GM21447 (cell line): ENCODE results near the gene WBP2NL.

ENCODE experiments used
- ATAC-seq: cut with Tn5 transposase; IDR thresholded peaks from one replicate; pipeline ENCODE4 v1.9.1; 2021; ENCODE audit not compliant: unreplicated experiment

Gene WBP2NL

DNA sequence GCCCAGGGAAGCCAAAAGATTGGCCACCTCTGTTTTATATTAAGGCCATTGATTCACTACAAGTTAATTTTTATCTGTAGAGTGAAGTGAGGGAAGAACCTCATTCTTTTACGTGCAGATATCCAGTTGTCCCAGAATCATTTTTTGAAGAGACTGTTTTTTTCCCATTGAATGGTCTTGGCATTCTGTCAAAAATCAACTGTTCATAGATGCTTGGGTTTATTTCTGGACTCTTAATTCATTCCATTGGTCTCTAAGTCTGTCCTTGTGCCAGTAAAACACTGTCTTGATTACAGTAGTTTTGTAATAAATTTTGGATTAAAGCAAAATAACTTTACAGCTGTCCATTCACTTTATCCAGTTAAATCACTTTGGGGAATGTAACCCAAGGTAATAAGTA is 26.8 kb downstream of the WBP2NL start:
- no peak for ATAC-seq

DNA sequence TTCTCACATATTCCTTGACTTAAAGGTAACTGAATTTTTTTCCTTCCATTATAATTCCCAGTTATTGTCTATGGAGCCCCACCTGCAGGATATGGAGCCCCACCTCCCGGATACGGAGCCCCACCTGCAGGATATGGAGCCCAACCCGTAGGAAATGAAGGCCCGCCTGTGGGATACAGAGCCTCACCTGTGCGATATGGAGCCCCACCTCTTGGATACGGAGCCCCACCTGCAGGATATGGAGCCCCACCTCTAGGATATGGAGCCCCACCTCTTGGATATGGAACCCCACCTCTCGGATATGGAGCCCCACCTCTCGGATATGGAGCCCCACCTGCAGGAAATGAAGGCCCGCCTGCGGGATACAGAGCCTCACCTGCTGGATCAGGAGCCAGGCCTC is 28.1 kb downstream of the WBP2NL start:
- no peak for ATAC-seq

DNA sequence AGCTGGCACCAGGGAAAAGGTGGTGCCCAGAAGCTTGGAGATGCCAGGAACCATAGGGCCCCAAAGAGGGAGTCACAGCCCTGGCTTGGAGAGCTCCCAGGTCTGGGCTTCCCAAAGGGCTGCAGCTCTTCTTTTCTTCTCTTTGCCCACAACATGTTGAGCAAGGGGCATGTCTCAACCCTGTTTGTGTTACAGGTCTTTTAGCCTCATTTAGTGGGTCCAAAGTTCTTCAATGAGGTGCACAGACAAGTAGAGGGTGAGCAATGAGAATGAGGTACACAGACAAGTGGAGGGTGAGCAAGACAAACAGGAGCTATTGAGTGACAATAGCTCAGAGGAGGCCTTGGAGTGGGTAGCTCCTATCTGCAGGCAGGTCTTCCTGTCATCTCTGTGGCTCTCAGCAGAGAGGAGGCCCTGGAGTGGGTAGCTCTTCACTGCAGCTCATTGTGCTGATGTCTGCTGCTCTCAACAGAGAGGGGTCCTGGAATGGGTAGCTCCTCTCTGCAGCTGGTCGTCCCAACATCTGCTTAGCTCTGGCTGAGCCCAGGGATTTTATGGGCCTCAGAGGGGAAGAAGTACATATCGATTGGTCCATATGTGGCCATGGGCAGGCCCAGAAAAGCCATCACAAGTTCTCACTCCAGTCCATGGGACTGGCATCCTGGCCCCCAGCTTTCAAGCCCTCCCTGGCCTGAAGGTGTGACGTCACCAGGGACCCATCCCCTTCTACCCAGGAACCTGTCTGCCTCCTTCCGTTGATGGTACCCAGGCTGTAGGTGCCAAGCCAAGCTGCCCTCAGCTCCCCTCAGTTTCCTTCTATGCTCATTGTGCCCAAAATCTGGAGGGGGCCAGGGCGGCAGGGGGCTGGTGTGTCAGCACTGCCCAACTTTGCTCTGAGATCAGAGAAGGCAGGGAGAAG is 34.9 kb downstream of the WBP2NL start:
- ATAC-seq: no peak

DNA sequence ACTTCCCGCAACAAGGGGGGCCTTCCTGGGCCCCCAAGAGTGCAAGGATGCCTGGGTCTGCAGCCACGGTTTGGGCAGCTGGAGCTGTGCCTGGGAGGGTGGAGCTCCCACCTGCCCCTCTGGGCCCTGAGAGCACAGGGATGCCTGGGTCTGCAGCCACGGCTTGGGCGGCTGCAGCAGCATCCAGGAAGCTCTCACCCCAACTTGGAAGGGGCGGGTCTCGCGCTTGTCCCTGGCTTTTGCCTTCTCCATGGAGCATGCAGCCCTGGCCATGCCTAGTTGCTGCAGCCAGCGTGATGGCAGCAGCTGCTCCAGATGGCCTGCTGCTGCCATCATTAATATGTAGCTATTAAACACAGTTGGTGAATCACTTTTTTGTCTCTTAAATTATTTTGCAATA is 36.7 kb downstream of the WBP2NL start:
- ATAC-seq: no peak

DNA sequence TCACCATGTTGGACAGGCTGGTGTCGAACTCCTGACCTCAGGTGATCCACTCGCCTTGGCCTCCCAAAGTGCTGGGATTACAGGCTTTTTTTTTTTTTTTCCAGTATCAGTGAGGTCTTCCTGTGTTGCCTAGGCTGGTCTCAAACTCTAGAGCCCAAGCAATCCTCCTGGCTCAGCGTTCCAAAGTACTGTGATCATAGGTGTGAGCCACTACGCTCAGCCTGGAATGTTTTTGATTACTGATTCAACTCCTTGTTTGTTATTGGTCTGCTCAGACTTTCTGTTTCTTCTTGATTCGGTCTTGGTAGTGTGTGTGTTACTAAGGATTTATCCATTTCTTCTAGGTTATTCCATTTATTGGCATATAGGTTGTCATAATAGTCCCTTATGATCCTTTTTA is 40.7 kb downstream of the WBP2NL start:
- no peak for ATAC-seq

DNA sequence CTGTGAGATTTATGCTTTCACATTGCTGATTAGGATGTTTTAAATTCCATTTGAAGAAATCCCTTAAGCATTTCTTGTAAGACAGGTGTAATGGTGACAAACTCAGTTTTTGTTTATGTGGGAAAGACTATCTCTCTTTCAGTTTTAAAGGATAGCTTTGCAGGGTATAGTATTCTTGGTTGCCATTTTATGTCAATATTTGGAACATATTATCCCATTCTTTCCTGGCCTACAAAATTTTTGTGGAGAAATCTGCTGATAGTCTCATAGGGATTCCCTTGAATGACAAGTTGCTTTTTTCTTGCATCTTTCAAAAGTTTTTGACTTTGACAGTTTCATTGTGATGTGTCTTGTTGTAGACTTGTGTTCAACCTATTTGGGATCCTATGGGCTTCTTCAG is 43.2 kb downstream of the WBP2NL start:
- no peak for ATAC-seq

DNA sequence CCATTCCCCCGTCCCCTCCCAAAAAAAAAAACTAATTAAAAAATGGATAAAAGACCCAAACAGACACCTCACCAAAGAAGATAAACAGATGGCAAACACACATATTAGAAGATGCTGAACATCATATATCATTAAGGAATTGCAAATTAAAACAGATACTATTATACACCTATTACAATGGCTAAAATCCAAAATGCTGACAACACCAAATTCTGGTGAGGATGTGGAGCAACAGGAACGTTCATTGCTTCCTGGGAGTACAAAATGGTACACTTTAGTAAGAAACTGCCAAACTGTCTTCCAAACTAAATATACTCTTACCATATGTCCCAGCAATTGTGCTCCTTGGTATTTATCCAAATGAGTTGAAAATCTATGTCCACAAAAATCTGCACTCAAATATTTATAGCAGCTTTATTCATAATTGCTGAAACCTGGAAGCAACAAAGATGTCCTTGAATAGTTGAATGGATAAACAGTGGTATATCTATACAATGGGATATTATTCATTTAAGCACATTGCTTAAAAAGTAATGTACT is 52.1 kb downstream of the WBP2NL start:
- no peak for ATAC-seq

DNA sequence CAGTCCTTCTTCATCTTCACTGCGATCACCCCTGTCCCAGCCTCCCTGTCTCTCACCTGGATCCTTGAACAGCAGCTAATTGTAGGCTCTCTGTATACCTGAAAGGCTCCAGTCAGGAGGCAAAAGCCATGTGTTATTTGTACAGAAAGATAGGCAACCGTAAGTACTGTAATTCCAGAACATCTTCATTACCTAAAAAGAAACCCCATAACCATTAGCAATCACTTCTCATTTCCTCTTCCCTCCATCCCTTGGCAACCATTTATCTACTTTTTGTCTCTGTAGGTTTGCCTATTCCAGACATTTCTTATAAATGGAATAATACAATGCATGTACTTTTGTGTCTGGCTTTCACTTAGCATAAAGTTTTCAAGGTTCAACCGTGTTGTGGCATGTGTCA is 54.2 kb downstream of the WBP2NL start:
- no peak for ATAC-seq

DNA sequence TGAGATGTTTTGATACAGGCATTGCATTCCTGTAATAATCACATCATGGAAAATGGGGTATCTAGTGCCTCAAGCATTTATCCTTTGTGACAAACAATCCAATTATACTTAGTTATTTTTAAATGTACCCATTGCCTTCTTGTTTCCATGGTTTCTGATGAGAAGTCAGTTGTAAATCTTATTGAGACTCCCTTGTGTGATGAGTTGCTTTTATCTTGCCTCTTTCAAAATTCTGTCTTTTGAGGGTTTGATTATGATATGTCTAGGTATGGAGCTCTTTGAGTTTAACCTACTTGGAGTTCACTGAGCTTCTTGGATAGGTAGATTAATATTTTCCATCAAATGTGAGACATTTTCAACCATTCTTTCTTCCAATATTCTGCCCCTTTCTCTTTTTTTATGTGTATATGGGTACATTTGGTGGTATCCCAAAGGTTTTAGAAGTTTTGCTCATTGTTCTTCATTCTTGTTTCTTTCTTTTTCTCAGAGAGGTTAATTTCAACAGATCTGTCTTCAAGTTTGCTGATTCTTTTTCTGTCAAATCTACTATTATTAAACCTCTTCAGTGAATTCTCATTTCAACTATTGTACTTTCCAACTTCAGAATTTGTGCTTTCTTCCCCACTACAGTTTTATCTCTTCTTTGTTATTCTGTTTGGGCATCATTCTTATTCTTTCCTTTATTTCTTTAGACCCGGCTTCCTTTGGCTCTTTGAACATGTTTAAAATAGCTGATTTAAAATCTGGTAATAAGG is 58.3 kb downstream of the WBP2NL start:
- no peak for ATAC-seq

DNA sequence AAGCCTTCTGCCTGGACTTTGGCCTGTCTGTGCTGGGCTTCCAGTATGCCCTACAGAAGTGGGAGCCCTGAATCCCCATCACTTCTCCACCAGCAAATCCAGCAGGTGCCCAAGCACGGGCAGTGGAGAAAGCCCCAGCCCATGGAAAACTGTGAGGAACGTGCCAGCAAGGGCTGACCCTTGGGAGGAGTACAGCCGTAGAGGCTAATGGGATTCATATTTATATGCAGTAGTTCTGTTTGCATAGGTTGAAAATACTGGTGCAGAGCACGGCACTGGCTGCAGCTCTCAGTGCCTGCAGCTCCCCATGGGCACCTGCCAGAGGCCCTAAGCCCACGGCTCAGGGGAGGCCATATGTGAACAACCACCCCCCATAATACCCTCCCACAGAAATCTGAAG is 61.9 kb downstream of the WBP2NL start:
- no peak for ATAC-seq

DNA sequence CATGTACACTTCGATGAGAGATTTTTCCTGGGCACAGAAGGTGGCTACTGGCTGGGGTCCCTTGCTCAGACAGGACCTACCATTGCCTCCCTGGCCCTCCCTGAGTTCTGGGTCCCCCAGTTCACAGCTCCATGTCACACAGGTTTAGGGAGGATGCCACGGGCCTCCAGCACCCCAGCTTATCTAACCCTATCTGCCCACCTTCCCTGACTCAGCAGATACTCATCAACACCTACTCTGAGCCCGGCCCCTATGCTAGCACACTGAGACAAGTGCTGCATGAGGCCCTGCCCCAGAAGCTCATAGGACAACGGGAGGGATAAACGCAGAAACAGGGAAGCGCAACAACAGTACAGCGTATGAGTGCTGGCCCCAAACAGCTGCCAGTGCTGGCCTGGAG is 62.5 kb downstream of the WBP2NL start:
- ATAC-seq: no peak

DNA sequence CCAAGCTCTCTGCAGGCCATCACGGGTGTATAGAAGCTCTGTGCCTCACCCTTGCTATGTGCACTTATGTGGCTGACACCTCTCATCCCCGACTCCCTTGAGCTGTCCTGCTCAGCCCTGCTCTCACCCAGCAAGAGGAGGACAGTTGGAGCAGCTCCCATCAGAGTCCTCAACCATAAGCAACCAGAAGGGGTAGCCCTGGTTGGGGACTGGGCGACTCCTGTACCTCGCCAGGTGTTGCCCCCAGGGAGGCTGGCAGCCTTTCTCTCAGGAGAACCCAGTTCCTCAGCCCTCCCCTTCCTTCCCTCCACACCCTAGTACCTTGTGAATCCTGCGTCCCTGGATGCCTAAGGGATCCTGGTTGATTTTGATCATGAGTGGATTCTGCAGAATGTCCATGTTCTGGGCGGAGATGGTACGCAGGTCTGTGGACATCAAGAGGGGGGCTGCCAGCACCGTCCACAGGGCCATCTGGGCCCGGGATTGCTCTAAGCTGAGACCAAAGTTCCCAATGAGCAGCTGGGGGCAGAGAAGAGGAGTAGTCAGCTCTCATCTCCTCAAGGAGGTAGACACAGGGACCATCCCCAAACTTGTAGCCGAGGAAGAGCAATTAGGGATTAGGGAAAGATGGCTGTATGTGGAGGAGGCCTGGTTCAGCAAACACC is 64.0 kb downstream of the WBP2NL start:
- ATAC-seq: no peak

DNA sequence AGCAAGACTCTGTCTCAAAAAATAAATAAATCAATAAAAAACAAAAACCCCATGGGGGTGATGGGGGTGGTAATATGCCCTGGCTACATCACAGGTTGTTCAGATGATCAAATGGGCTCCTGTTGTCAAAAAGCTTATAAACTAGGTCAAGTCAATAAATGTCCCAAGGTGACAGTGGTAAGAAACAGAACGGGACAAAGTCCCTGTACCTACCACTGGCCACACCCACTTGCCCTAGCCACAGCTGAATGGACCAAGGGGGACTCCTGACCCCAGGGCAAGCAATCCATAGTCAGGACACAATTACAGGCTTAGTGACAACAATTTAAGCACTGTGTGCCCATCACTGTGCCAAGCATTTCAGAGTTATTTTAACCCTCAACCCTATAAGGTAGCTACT is 66.0 kb downstream of the WBP2NL start:
- ATAC-seq: no peak

DNA sequence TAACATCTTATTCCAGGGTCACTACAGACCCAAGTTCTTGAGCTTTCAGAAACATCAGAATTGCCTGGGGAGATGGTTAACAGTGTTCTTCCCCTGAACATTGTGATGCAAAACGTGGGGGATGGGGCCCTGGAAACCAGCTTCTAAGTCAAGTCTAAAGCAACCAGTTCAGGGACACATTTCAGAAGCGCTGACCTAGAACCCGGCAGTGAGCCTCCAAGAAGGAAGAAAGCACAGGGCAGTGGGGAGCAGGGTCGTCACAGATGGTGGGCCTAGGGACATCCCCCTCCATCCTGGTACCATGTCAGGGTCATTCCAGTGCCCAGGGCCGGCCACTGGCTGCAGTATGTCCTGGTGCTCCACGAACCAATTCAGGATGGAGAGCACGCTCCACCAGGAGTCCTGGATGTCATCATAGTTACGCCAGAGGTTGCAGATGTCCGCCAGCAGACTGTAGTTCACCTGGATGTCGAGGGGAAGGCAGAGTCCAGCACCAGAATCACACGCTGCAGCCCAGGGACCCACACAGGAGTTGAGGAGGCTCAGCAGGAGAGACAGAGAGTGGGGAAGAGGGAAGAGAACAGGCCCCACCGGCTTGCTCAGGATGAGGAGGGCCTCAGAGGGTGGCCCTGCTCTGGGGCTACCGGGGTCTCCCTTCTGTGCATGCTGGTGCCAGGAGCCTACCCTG is 67.0 kb downstream of the WBP2NL start:
- no peak for ATAC-seq

DNA sequence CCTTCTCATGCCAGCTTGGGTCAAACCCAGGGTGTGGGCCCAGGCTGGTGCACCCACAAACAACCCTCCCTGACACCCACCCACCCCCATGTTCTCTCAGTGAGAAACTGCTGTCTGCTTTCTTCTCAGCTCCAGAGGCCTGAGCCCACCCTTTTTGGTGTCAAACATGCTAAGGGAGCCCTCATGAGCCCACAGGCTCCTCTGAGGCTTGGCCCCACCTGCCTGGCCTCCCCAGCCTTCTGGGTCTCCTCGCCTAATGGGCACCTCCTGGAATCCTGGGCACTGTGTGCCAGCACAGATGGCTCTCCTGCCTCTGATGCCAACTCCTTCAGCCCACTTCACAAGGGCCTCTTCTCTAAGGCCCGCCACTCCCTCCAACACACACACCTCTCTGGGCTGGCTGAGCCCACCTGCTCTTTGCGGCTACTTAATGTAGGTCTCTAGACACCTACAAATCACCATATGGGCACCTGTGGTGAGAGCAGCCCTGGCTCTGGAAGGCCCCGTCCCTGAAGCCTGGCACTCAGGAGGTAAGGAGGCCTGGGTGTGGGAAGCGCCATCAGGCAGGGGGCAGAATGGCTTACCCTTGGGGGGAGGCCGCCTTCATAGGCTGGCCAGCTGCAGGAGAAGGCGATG is 67.7 kb downstream of the WBP2NL start:
- no peak for ATAC-seq

DNA sequence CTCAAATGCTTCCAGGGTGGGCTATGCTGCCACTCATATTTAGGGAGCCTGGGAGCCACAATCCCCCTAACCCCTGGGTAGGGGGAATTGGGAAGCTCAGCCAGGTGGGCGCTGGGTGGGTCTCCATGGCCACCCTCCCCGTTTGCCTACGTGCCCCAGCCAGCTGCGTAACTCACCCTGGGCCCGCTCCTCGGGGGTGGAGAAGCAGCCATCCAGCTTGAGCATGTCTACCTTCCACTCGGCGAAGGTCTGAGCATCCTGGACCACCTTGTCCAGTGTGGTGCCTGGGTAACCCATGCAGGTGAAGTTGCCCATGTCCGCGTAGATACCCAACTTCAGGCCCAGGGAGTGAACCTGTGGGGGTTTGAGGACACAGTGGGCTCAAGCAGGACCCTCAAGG is 68.3 kb downstream of the WBP2NL start:
- ATAC-seq: no peak

DNA sequence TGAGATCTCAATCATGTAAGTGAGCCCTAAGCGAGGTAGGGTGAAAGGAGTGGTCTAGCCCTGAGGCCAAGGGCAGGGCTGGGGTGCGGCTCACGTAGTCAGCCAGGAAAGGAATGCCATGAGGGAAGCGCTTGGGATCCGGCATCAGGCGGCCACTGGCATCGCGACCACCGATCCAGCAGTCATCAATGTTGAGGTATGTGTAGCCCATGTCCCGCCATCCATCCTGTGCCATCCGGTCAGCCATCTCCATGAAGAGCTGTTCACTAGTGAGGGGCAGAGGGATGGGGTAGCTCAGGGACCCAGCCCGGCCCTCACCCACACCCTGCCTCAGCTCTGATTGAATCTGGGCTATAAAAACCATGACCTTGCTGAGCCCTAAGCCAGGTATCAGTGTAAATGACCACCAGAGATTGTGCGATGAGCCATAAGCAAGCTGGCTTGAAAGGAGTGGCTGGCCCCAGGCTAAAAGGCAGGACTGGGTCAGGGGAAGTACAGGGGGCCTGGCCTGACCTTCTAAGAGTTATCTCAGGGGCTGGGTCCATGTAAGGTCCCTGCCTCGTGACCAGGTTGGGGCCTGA is 69.2 kb downstream of the WBP2NL start:
- ATAC-seq: no peak

DNA sequence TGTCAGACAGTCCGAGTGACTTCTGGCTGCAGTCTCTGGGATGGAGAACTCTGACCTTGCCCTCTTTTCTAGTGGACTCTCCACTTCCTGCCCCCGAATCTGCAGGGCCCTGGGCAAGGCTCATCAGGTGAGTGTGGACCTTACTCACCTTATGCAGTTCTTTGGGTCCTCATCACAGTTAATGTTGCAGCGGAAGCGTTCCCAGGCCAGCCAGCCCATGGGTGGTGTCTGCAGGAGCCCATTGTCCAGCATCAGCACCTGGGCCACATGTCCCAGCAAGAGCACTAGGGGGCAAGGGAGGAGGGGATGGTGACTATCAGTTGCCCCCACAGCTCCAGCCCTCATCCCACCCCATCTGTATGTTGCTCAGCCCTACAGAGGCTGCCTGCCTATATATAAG is 69.7 kb downstream of the WBP2NL start:
- ATAC-seq: no peak

DNA sequence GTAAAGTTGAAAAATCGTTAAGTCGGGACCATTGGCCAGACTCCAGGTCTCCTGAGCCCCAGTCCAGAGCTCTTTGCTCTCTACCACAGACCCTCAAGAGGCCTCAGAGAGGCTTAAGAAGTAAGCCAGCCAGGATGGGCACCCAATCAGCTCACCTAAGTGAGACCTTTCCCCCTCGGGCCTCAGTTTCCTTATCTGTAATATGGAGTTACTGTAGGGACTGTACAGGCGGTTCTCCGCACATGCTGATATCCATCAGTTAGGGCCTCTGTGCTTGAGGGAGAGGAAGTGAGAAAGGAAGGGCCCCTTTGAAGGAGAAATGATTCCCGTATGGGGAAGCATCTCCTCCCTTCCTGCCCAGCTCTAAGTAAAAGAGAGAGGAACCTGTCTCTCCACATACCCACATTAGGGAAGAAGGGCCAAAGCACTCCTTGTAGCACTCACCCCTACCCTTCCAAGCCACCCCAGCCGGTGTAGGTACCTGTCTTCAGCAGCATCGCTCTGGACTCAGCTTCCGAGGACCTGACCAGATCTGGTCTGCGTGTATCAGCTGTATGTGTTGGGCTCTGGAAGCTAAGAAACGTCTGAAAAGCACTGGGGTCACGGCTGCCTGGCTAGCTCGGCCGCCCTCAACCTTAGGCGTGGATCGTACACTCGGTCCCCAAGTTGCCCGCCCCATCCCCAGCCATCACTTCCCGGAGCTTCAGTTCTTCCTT is 71.4 kb downstream of the WBP2NL start:
- ATAC-seq: peak; percentile 16
